HG03139 (cell line): ENCODE measurements around the gene ZNF599.
A peak's percentile ranks its signal among the peaks of the same experiment; 100 is the strongest.
"Not testable (repeated sequence)": the region's sequence is repeated elsewhere in the genome, so short reads cannot be mapped to it uniquely, and the experiment has no call there.

Source experiments
- ATAC-seq: cut with Tn5 transposase; IDR thresholded peaks from one replicate; pipeline ENCODE4 v1.9.1; 2021; ENCODE audit not compliant: unreplicated experiment

Gene ZNF599

GRCh38 chr19:34772697-34773554 lies at the start of gene ZNF599:
Gene ZNF599 (minus strand): TSS chr19:34773215. CDS start chr19:34772841, 374 bp downstream.
- peak; percentile 95 for ATAC-seq

- ATAC-seq: no peak
These were observed 45.3 kb upstream of the ZNF599 start for GRCh38 chr19:34818270-34818669.

DNA sequence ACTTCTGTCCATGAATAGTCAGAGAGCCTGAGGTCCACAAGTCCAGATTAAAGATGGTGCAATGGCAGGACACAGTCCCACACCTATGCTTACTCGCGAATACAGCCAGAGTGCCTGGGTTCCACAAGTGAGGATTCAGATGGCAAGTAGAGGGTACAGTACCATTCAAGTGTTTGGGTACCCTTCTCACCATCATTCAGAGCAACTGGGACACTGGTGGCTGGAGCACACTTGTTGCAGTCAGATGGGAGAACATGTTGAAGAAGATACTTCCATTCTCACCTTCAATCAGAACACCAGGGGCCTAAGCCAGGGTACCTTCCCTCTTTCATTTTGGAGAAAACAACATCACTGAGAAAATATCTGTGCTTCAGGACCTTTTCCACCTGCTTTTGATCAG lies 43.7 kb upstream of the ZNF599 start:
- ATAC-seq: no peak

GRCh38 chr19:34808566-34808965 lies 35.6 kb upstream of the ZNF599 start:
- no peak for ATAC-seq

DNA sequence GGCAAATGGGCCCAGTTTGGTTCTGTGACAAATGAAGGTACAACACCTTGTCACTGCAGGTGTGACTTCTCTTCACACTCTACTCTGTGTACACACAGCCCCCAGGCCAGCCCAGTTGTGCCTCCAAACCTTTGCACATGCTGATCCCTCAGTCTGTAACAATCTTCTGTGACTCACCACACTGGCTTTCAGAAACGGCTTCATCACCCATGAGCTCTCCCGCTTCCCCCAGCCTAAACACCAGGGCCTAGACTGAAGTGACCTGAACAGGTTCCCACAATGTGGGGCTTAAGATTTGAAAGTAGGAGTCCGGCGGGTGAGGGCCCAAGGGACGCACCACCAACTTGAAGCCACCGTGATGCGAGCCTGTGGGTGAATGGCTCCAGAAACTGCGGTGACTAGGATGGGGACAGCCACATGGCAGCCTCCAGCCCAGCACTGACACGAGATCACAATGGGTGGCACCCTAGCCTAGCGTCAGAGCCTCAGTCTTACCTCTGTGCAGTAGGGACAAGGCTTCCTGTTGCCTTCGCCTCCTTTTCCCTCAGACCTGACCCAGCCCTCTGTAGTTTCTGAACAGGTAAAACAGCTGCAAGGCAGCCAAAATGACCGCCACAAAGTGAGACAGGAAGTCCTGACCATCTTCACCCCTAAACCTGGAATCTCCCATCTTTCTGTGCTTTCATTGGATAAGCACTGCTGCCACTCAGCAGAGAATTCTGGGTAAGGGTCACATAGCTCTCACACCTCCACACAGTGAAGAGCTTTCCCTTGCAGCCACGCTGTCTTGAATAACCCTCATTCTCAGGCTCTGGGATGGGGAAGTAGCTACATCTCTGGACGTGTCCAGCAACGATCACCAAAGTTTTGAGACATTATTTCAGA lies 34.2 kb upstream of the ZNF599 start:
- ATAC-seq: no peak

DNA sequence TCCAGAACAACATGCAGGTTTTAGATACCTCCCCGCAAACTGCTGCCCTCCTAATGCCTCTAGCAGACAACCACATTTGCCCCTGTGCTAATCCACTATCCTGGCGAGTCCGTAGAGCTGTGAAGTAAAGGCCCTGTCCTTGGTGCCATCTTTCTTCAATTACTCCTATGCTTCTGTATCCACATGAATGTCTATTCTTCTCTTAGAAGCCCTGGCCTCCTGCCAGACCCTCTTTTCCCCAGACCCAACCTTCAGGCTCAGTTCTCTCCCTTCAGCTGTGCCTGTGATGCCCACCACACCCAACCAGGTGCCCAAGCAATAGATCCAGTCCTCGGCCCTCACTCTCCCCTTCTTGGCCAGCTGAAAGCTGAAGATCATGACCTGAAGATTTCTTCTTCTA lies 31.1 kb upstream of the ZNF599 start:
- no peak for ATAC-seq

DNA sequence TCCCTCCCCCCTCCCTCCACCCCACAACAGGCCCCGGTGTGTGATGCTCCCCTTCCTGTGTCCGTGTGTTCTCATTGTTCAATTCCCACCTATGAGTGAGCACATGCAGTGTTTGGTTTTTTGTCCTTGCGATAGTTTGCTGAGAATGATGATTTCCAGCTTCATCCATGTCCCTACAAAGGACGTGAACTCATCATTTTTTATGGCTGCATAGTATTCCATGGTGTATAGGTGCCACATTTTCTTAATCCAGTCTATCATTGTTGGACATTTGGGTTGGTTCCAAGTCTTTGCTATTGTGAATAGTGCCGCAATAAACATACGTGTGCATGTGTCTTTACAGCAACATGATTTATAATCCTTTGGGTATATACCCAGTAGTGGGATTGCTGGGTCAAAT lies 23.9 kb upstream of the ZNF599 start:
- ATAC-seq: not testable (repeated sequence)

GRCh38 chr19:34794066-34794960 lies 21.3 kb upstream of the ZNF599 start:
- ATAC-seq: no peak

- ATAC-seq: no peak
These were observed 20.6 kb upstream of the ZNF599 start for GRCh38 chr19:34793565-34793964.

- ATAC-seq: no peak
These were observed 15.1 kb upstream of the ZNF599 start for GRCh38 chr19:34788074-34788473.

- ATAC-seq: no peak
These were observed 14.2 kb upstream of the ZNF599 start for GRCh38 chr19:34787059-34787824.

DNA sequence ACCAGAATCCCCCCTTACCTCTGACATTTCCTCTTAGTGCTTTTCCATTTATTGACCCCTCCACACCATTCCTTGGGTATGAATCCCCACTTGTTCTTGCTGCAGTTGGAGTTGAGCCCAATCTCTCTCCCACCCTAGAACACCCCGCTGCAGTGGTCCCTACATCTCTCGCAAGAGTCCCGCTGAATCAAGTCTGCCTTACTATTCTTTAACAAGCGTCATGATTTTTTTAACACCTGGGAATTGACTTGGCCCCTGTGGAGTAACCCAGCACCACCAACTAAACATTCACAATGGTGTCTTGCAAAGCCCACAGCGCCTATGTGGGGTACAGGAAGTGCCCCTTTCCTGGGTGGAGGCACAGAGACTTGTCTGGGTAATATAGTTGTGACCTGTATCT lies 13.2 kb upstream of the ZNF599 start:
- no peak for ATAC-seq

DNA sequence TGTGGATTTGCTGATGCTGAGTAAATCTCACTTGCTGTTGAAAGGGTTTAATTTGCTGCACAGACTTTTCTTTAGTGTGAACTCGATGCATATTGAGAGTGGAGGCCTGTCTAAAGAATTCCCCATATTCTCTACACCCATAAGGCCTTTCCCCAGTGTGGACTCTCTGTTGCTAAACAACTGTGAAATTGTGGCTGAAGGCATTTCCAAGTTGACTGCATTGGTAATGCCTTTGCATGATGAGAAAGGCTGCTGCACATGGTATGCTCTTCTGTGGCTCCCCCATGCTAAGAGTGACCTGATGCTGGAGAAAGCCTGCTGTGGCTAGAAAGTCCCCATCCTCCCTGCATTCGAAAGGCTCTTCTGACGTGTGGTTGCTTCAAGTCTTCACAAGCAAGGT lies 6.6 kb upstream of the ZNF599 start:
- no peak for ATAC-seq

DNA sequence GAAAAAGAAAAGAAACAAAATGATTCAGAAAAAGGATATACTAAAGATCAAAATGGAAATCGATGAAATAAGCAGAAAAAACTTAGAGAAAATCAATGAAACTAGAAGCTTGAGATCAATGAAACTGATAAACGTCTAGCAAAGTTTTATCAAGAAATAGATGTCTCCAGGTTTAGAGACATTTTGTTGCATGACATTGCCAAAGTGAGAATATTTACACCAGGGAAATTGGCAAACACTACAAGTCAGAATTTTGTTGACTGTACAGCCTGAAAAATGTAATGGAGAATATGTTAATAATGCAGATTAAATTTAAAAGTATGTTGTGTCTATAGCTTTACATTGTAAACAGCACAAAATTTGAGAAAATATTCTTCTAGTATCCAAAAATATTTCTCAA lies 5.3 kb upstream of the ZNF599 start:
- no peak for ATAC-seq

DNA sequence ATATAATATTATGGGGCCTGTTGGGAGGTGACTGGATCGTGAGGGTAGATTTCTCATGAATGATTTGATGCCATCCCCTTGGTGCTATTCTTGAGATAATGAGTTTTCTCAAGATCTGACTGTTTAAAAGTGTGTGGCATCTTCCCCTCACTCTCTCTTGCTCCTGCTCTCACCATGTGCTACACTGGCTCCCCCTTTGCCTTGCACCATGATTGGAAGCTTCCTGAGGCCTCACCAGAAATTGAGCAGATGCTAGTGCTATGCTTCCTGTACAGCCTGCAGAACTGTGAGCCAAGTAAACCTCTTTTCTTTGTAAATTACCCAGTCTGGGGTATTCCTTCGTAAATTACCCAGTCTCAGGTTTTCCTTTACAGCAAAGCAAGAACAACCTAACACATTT lies 1.8 kb upstream of the ZNF599 start:
- ATAC-seq: no peak

DNA sequence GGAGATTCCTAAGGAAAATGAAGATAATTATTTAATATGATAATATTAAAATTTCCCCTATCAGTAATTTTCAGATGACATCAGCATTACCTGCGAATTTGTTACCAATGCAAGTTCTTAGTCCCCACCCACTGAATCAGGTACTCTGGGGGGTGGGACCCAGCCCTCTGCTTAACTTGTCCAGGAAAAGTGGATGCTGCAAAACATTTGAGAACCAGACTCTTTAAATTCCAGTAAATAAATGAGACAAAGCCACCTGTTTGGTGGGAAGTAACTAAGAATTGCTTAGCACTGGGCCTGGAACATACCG lies 495 bp upstream of the ZNF599 start:
- no peak for ATAC-seq

DNA sequence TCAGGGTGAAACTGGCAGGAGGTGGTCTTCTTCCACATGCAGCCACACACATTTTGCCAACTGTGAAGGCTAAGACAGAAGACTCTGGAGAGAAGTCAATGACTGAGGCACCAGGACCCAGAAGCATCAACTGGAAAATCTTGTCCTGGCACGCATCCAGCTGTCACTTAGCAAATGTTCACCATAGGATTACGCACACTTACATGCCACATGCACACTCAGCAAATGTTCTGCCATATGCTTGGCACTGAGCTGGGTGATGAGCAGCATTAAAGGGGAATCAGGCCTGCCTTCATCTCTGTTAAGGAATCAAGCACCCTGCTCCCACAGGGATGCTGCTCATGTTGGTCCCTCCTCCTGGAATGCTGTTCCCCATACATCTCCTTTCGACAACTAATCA lies 5.1 kb downstream of the ZNF599 start:
- ATAC-seq: no peak

DNA sequence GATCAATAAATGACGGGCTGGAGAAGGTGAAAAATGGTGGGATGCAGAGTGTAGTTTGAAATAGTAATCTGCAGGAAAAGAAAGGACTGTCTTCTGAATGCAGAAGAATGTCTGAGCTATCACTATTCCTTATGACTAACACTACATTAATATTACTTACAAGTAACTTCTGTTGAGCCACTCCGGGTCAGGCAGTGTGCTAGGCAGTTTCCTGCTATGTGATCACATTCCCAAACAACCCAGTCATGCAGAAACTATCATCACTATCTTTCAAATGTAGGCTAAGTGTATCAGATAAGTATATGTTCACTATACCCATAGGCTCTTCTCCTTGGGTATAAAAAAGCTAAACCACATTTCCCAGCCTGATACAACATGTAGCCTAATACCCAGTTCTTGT lies 6.6 kb downstream of the ZNF599 start:
- no peak for ATAC-seq

DNA sequence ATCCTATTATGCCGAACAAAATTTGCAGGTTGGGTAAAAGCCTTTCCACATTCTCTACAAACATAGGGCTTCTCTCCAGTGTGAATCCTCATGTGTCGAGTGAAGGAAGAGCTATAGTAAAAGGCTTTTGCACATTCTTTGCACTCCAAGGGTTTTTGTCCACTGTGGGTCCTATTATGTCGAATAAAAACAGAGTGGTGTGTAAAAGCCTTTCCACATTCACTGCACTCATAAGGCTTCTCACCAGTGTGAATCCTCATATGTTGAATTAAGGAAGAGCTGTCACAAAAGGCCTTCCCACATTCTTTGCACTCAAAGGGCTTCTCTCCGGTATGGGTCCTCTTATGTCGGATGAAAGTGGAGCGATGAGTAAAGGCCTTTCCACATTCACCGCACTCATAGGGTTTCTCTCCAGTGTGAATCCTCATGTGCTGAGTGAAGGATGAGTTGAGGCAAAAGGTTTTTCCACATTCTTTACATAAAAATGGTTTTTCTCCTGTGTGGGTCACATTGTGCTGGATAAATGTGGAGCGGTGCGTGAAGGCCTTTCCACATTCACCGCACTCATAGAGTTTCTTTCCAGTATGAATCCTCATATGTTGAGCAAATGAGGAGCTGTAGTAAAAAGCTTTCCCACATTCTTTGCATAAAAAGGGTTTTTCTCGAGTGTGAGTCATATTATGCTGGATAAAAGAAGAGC lies 13.6 kb downstream of the ZNF599 start:
- ATAC-seq: no peak

DNA sequence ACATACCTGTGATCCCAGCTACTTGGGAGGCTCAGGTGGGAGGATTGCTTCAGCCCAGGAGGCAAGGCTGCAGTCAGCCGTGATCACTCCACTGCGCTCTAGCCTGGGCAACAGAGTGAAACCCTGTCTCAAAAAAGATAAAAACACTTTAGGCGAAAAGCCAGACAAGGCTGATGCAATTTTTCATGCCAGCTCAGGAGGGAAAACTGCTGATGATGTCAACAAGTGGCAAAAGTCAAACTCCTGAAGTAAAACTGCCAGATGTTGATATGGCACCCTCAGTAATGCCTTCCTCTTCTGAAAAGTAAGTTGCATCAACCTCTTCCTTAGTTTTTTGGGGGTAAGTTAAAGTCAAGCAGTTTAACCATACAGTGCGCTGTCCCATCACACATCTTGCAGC lies 15.6 kb downstream of the ZNF599 start:
- ATAC-seq: no peak
